ENCODE results near the gene UTP25.
"Not testable (repeated sequence)": the region's sequence is repeated elsewhere in the genome, so short reads cannot be mapped to it uniquely, and the experiment has no call there.

The UTP25 gene

GRCh38 chr1:209898271-209898670, 70.5 kb downstream of the UTP25 start:
- not testable (repeated sequence) for DNase-seq (ENCODE audit: low spot score)

GRCh38 chr1:209898851-209899250, 71.1 kb downstream of the UTP25 start:
- not testable (repeated sequence) for DNase-seq (ENCODE audit: low spot score)

- DNase-seq (ENCODE audit: low spot score) = no peak
Measured at GRCh38 chr1:209899948-209900347, 72.2 kb downstream of the UTP25 start.

- no peak for DNase-seq (ENCODE audit: low spot score)
Measured at GRCh38 chr1:209900734-209901133, 73.0 kb downstream of the UTP25 start.

GRCh38 chr1:209901211-209901610, 73.4 kb downstream of the UTP25 start:
- no peak for DNase-seq (ENCODE audit: low spot score)

GRCh38 chr1:209904774-209905173, 77.0 kb downstream of the UTP25 start:
- not testable (repeated sequence) for DNase-seq (ENCODE audit: low spot score)
